Measurements from ENCODE around the gene SLX9.

SLX9 gene

GRCh38 chr21:44939532-44940115 is at the start of gene SLX9:
Gene SLX9 (plus strand): TSS chr21:44940029. CDS start chr21:44940058, 29 bp downstream.
- Histone ChIP-seq H3K4me1 (ENCODE audit: control insufficient read depth, insufficient read depth, low read length) (0 out of 2 replicates have a peak, but pooled peaks cover 1% of the 10 kb centered on the region), H3K36me3 (ENCODE audit: control insufficient read depth, insufficient read depth, low read length) (peaks cover 16% of the 10 kb centered on the region), H3K27me3 (ENCODE audit: control insufficient read depth, insufficient read depth, low read length) (peaks cover 2% of the 10 kb centered on the region; the same call in 1 of the 2 replicates), H3K27ac (ENCODE audit: low read length) (no peak within 1 kb of the TSS), H3K9me3 (ENCODE audit: control insufficient read depth, insufficient read depth, low read length) (no peaks in the 10 kb centered on the region), H3K4me3 (ENCODE audit: low read length) (peak within 1 kb of the TSS; percentile 91)
- DNase-seq (ENCODE audit: low read depth, low spot score): no peak
- WGBS (ENCODE audit: insufficient coverage, insufficient read length): no CpG with 5 or more reads among the region's 69 CpGs

GRCh38 chr21:44890338-44890931 is 49.4 kb upstream of the SLX9 start:
- no CpG with 5 or more reads among the region's 24 CpGs for WGBS (ENCODE audit: insufficient coverage, insufficient read length)
- Histone ChIP-seq H3K27me3 (ENCODE audit: control insufficient read depth, insufficient read depth, low read length) (no peaks in the 10 kb centered on the region), H3K4me1 (ENCODE audit: control insufficient read depth, insufficient read depth, low read length) (no peaks in the 10 kb centered on the region), H3K4me3 (ENCODE audit: low read length) (no peak overlapping the region), H3K27ac (ENCODE audit: low read length) (no peak overlapping the region), H3K36me3 (ENCODE audit: control insufficient read depth, insufficient read depth, low read length) (peaks cover 3% of the 10 kb centered on the region; the same call in 1 of the 2 replicates), H3K9me3 (ENCODE audit: control insufficient read depth, insufficient read depth, low read length) (no peaks in the 10 kb centered on the region)
- DNase-seq (ENCODE audit: low read depth, low spot score): no peak

GRCh38 chr21:44890961-44891541 is 48.8 kb upstream of the SLX9 start:
- Histone ChIP-seq H3K27ac (ENCODE audit: low read length) (no peak overlapping the region), H3K4me3 (ENCODE audit: low read length) (no peak overlapping the region), H3K4me1 (ENCODE audit: control insufficient read depth, insufficient read depth, low read length) (no peaks in the 10 kb centered on the region), H3K36me3 (ENCODE audit: control insufficient read depth, insufficient read depth, low read length) (peaks cover 3% of the 10 kb centered on the region; the same call in 1 of the 2 replicates), H3K9me3 (ENCODE audit: control insufficient read depth, insufficient read depth, low read length) (no peaks in the 10 kb centered on the region), H3K27me3 (ENCODE audit: control insufficient read depth, insufficient read depth, low read length) (no peaks in the 10 kb centered on the region)
- WGBS (ENCODE audit: insufficient coverage, insufficient read length): no CpG with 5 or more reads among the region's 9 CpGs
- no peak for DNase-seq (ENCODE audit: low read depth, low spot score)

- no CpG with 5 or more reads among the region's 15 CpGs for WGBS (ENCODE audit: insufficient coverage, insufficient read length)
- H3K36me3 ChIP-seq (ENCODE audit: control insufficient read depth, insufficient read depth, low read length): peaks cover 3% of the 10 kb centered on the region; the same call in 1 of the 2 replicates
- H3K27me3 ChIP-seq (ENCODE audit: control insufficient read depth, insufficient read depth, low read length): no peaks in the 10 kb centered on the region
- H3K27ac ChIP-seq (ENCODE audit: low read length): no peak overlapping the region
- H3K4me1 ChIP-seq (ENCODE audit: control insufficient read depth, insufficient read depth, low read length): peaks cover 2% of the 10 kb centered on the region; the same call in 1 of the 2 replicates
- H3K4me3 ChIP-seq (ENCODE audit: low read length): no peak overlapping the region
- no peak for DNase-seq (ENCODE audit: low read depth, low spot score)
- no peaks in the 10 kb centered on the region for H3K9me3 ChIP-seq (ENCODE audit: control insufficient read depth, insufficient read depth, low read length)
Measured at GRCh38 chr21:44891631-44892031, 48.2 kb upstream of the SLX9 start.

- no peak for DNase-seq (ENCODE audit: low read depth, low spot score)
- no peaks in the 10 kb centered on the region for H3K27me3 ChIP-seq (ENCODE audit: control insufficient read depth, insufficient read depth, low read length)
- H3K4me1 ChIP-seq (ENCODE audit: control insufficient read depth, insufficient read depth, low read length): peaks cover 3% of the 10 kb centered on the region; the same call in 1 of the 2 replicates
- H3K27ac ChIP-seq (ENCODE audit: low read length): no peak overlapping the region
- H3K4me3 ChIP-seq (ENCODE audit: low read length): no peak overlapping the region
- peaks cover 3% of the 10 kb centered on the region; the same call in 1 of the 2 replicates for H3K36me3 ChIP-seq (ENCODE audit: control insufficient read depth, insufficient read depth, low read length)
- WGBS (ENCODE audit: insufficient coverage, insufficient read length): no CpG with 5 or more reads among the region's 19 CpGs
- H3K9me3 ChIP-seq (ENCODE audit: control insufficient read depth, insufficient read depth, low read length): no peaks in the 10 kb centered on the region
Measured at GRCh38 chr21:44892095-44892494, 47.7 kb upstream of the SLX9 start.

- no peaks in the 10 kb centered on the region for H3K27me3 ChIP-seq (ENCODE audit: control insufficient read depth, insufficient read depth, low read length)
- H3K27ac ChIP-seq (ENCODE audit: low read length): no peak overlapping the region
- H3K4me1 ChIP-seq (ENCODE audit: control insufficient read depth, insufficient read depth, low read length): peaks cover 3% of the 10 kb centered on the region; the same call in 1 of the 2 replicates
- no peak for DNase-seq (ENCODE audit: low read depth, low spot score)
- no CpG with 5 or more reads among the region's 15 CpGs for WGBS (ENCODE audit: insufficient coverage, insufficient read length)
- H3K36me3 ChIP-seq (ENCODE audit: control insufficient read depth, insufficient read depth, low read length): peaks cover 3% of the 10 kb centered on the region; the same call in 1 of the 2 replicates
- H3K4me3 ChIP-seq (ENCODE audit: low read length): no peak overlapping the region
- no peaks in the 10 kb centered on the region for H3K9me3 ChIP-seq (ENCODE audit: control insufficient read depth, insufficient read depth, low read length)
Measured at GRCh38 chr21:44892536-44893277, 47.1 kb upstream of the SLX9 start.

- Histone ChIP-seq H3K27me3 (ENCODE audit: control insufficient read depth, insufficient read depth, low read length) (no peaks in the 10 kb centered on the region), H3K4me1 (ENCODE audit: control insufficient read depth, insufficient read depth, low read length) (peaks cover 3% of the 10 kb centered on the region; the same call in 1 of the 2 replicates), H3K9me3 (ENCODE audit: control insufficient read depth, insufficient read depth, low read length) (no peaks in the 10 kb centered on the region), H3K36me3 (ENCODE audit: control insufficient read depth, insufficient read depth, low read length) (peaks cover 3% of the 10 kb centered on the region; the same call in 1 of the 2 replicates), H3K27ac (ENCODE audit: low read length) (no peak overlapping the region), H3K4me3 (ENCODE audit: low read length) (no peak overlapping the region)
- no CpG with 5 or more reads among the region's 7 CpGs for WGBS (ENCODE audit: insufficient coverage, insufficient read length)
- DNase-seq (ENCODE audit: low read depth, low spot score): no peak
Measured at GRCh38 chr21:44893278-44893556, 46.6 kb upstream of the SLX9 start.

GRCh38 chr21:44893948-44894656 is 45.7 kb upstream of the SLX9 start:
- peaks cover 3% of the 10 kb centered on the region; the same call in 1 of the 2 replicates for H3K4me1 ChIP-seq (ENCODE audit: control insufficient read depth, insufficient read depth, low read length)
- WGBS (ENCODE audit: insufficient coverage, insufficient read length): no CpG with 5 or more reads among the region's 15 CpGs
- no peak overlapping the region for H3K27ac ChIP-seq (ENCODE audit: low read length)

GRCh38 chr21:44894687-44895302 is 45.0 kb upstream of the SLX9 start:
- no peak for DNase-seq (ENCODE audit: low read depth, low spot score)
- no peaks in the 10 kb centered on the region for H3K27me3 ChIP-seq (ENCODE audit: control insufficient read depth, insufficient read depth, low read length)

More at GRCh38 chr21:44893948-44894656, 45.7 kb upstream of the SLX9 start:
- DNase-seq (ENCODE audit: low read depth, low spot score): no peak
- Histone ChIP-seq H3K36me3 (ENCODE audit: control insufficient read depth, insufficient read depth, low read length) (0 out of 2 replicates have a peak, but pooled peaks cover 2% of the 10 kb centered on the region), H3K9me3 (ENCODE audit: control insufficient read depth, insufficient read depth, low read length) (no peaks in the 10 kb centered on the region), H3K4me3 (ENCODE audit: low read length) (no peak overlapping the region), H3K27me3 (ENCODE audit: control insufficient read depth, insufficient read depth, low read length) (no peaks in the 10 kb centered on the region)

More at GRCh38 chr21:44894687-44895302, 45.0 kb upstream of the SLX9 start:
- Histone ChIP-seq H3K9me3 (ENCODE audit: control insufficient read depth, insufficient read depth, low read length) (no peaks in the 10 kb centered on the region), H3K4me1 (ENCODE audit: control insufficient read depth, insufficient read depth, low read length) (peaks cover 3% of the 10 kb centered on the region; the same call in 1 of the 2 replicates), H3K27ac (ENCODE audit: low read length) (no peak overlapping the region), H3K4me3 (ENCODE audit: low read length) (no peak overlapping the region), H3K36me3 (ENCODE audit: control insufficient read depth, insufficient read depth, low read length) (no peaks in the 10 kb centered on the region)
- WGBS (ENCODE audit: insufficient coverage, insufficient read length): no CpG with 5 or more reads among the region's 19 CpGs
